GM12878 (cell line): ENCODE data around the gene UNC13B. TPM values are rescaled to one million over a fixed set of nuclear protein-coding genes. Genes with fewer than 3 reads are reported as not detected.

Source experiments
- ATAC-seq: fragments of 200-7000 bp; cut with Tn5 transposase; 3 replicates; pipeline ENCODE4 v1.9.1; 2020; ENCODE audit warnings: mild to moderate bottlenecking, moderate library complexity
- BruUV-seq: library from RNA; stranded (reverse); fragments of 400-500 nt; replicated peaks from 2 replicates; lab custom pipeline; 2021; lab: Mats Ljungman, UMichigan
- CTCF ChIA-PET: fragments of 300-600 bp; sonication (Branson Sonifier 250); formaldehyde crosslinking; extraction: SDS; loops from one replicate; lab custom pipeline; 2021; ENCODE audit warnings: inconsistent platforms; lab: Yijun Ruan, JAX
- POLR2A ChIA-PET: fragments of 350-600 bp; formaldehyde crosslinking; extraction: SDS; loops from one replicate; lab custom pipeline; 2021; ENCODE audit warnings: inconsistent platforms; lab: Charles Lee
- RAD21 ChIA-PET: fragments of 300-600 bp; sonication (Branson Sonifier 250); formaldehyde crosslinking; loops from one replicate; lab custom pipeline; 2023; ENCODE audit warnings: antibody characterized with exemption; ENCODE audit not compliant: unreplicated experiment; lab: Charles Lee
- SMC1A ChIA-PET: fragments of 300-600 bp; sonication (Branson Sonifier 250); formaldehyde crosslinking; loops from one replicate; lab custom pipeline; 2023; ENCODE audit not compliant: unreplicated experiment, uncharacterized antibody; lab: Charles Lee
- DNase-seq: peaks from one replicate; pipeline ENCODE4 v3.0.0-alpha.2; 2011; ENCODE audit warnings: low read depth, low spot score
- FAIRE-seq: peaks from 3 replicates; lab custom pipeline; 2011; peaks lifted over from hg19 to GRCh38; lab: Jason Lieb, UNC
- H2AFZ ChIP-seq: 2 replicates; pipeline ENCODE4 v1.6.0; 2011; ENCODE audit warnings: low read depth, low read length, control low read depth; ENCODE audit not compliant: control insufficient read depth
- H3K27ac ChIP-seq: 2 replicates; pipeline ENCODE4 v1.5.1; 2011; ENCODE audit warnings: control low read depth; ENCODE audit not compliant: control insufficient read depth, insufficient read depth
- H3K27me3 ChIP-seq, 2 experiments: replicated peaks in 1 of 2; 2 replicates each; pipeline versions ENCODE4 v1.6.0 to v1.6.1; 2011; ENCODE audit warnings: low read length in 1 of 2; ENCODE audit not compliant: control insufficient read depth in 2 of 2, insufficient read depth in 2 of 2
- H3K36me3 ChIP-seq, 2 experiments: 2 replicates each; pipeline ENCODE4 v1.5.1; 2011; ENCODE audit warnings: low read length in 1 of 2; ENCODE audit not compliant: control insufficient read depth in 2 of 2, insufficient read depth in 2 of 2
- H3K4me1 ChIP-seq: 2 replicates; pipeline ENCODE4 v1.6.1; 2011; ENCODE audit warnings: mild to moderate bottlenecking, low read length, moderate library complexity, mixed read lengths; ENCODE audit not compliant: control insufficient read depth, insufficient read depth
- H3K4me2 ChIP-seq: 2 replicates; pipeline ENCODE4 v1.6.0; 2011; ENCODE audit warnings: control low read depth; ENCODE audit not compliant: control insufficient read depth, insufficient read depth
- H3K4me3 ChIP-seq: fragments of 200-600 bp; sonication (generic); 2 replicates; pipeline ENCODE4 v1.5.1; 2016
- H3K79me2 ChIP-seq: 2 replicates; pipeline ENCODE4 v1.6.0; 2011; ENCODE audit warnings: low read length; ENCODE audit not compliant: control insufficient read depth, insufficient read depth
- H3K9ac ChIP-seq: 2 replicates; pipeline ENCODE4 v1.8.0; 2011; ENCODE audit warnings: low read length, control low read depth, mixed read lengths; ENCODE audit not compliant: control insufficient read depth, insufficient read depth
- H3K9me3 ChIP-seq: replicated peaks from 3 replicates; pipeline ENCODE4 v1.5.1; 2011; ENCODE audit warnings: mild to moderate bottlenecking, low read length; ENCODE audit not compliant: control insufficient read depth, insufficient read depth
- H4K20me1 ChIP-seq: 2 replicates; pipeline ENCODE4 v1.6.0; 2011; ENCODE audit not compliant: control insufficient read depth, insufficient read depth
- BHLHE40 ChIP-seq, 2 experiments: fragments of 450-650 bp in 1 of 2; IDR thresholded peaks; 2 replicates each; pipeline ENCODE4 v1.6.1; 2011 to 2017; ENCODE audit warnings: low read depth in 2 of 2, borderline replicate concordance in 1 of 2, improper control_type of control experiment in 1 of 2, low read length in 1 of 2, mild to moderate bottlenecking in 1 of 2
- CHD1 ChIP-seq: IDR thresholded peaks from 2 replicates; pipeline ENCODE4 v1.6.1; 2012; ENCODE audit warnings: low read depth, low read length, improper control_type of control experiment
- ESRRA ChIP-seq: IDR thresholded peaks from 2 replicates; pipeline ENCODE4 v1.6.1; 2012; ENCODE audit warnings: mild to moderate bottlenecking, low read length, improper control_type of control experiment
- FOS ChIP-seq: IDR thresholded peaks from 3 replicates; pipeline ENCODE4 v1.6.1; 2011; ENCODE audit warnings: borderline replicate concordance; ENCODE audit not compliant: insufficient read length; ENCODE audit errors: extremely low read depth
- GATAD2B ChIP-seq: fragments of 450-650 bp; conservative IDR thresholded peaks from 2 replicates; pipeline ENCODE4 v1.6.1; 2017; ENCODE audit warnings: low read depth, mild to moderate bottlenecking, moderate library complexity
- IKZF1 ChIP-seq: fragments of 450-650 bp; conservative IDR thresholded peaks from 2 replicates; pipeline ENCODE4 v1.6.1; 2017; ENCODE audit warnings: antibody characterized with exemption, mild to moderate bottlenecking
- KDM1A ChIP-seq: fragments of 200-600 bp; sonication (generic); IDR thresholded peaks from 2 replicates; pipeline ENCODE4 v1.6.1; 2016; ENCODE audit warnings: borderline replicate concordance
- MTA2 ChIP-seq: fragments of 450-650 bp; IDR thresholded peaks from 2 replicates; pipeline ENCODE4 v1.6.1; 2016; ENCODE audit warnings: low read depth, mild to moderate bottlenecking, moderate library complexity
- PAX5 ChIP-seq: IDR thresholded peaks from 2 replicates; pipeline ENCODE4 v1.6.1; 2011; ENCODE audit warnings: low read depth, low read length, borderline replicate concordance
- RB1 ChIP-seq: fragments of 450-650 bp; formaldehyde crosslinking; IDR thresholded peaks from 2 replicates; pipeline ENCODE4 v1.6.1; 2017; ENCODE audit warnings: mild to moderate bottlenecking, borderline replicate concordance
- RBBP5 ChIP-seq: fragments of 200-600 bp; sonication (generic); conservative IDR thresholded peaks from 2 replicates; pipeline ENCODE4 v1.6.1; 2016
- SMAD5 ChIP-seq: IDR thresholded peaks from 2 replicates; pipeline ENCODE4 v1.6.1; 2016; ENCODE audit warnings: antibody characterized with exemption, low read depth
- TBL1XR1 ChIP-seq: IDR thresholded peaks from 2 replicates; pipeline ENCODE4 v1.6.1; 2012; ENCODE audit warnings: low read depth, low read length, improper control_type of control experiment
- WRNIP1 ChIP-seq: IDR thresholded peaks from 2 replicates; pipeline ENCODE4 v1.6.1; 2011; ENCODE audit warnings: low read depth, low read length, improper control_type of control experiment, borderline replicate concordance
- ZBED1 ChIP-seq: IDR thresholded peaks from 2 replicates; pipeline ENCODE4 v1.6.1; 2016; ENCODE audit warnings: borderline replicate concordance
- WGBS: methylation state at CpG from one replicate; pipeline ENCODE4 v1.1.6; 2016; ENCODE audit warnings: low lambda C conversion rate; ENCODE audit not compliant: insufficient replicate concordance, insufficient coverage; ENCODE audit errors: missing lambda C conversion rate; 5-methylcytosine and 5-hydroxymethylcytosine counted together
- in situ Hi-C: fragments of 300-500 bp; cut with MboI; formaldehyde crosslinking; loops from 9 replicates; pipeline ENCODE4 v1.14.3; 2018; ENCODE audit warnings: mixed read lengths
- intact Hi-C: fragments of 100-400 bp; cut with micrococcal nuclease; formaldehyde crosslinking; loops from one replicate; pipeline ENCODE4 v1.14.2; 2022; ENCODE audit not compliant: unreplicated experiment
- polyA plus RNA-seq, 11 experiments: library from polyadenylated mRNA; depleted of rRNA in 4 of 11; unstranded in 6 of 11; stranded (reverse) in 5 of 11; fragments of >200 nt; fragmentation: Nextera tagmentation in 4 of 11; fragmentation: Illumina TruSeq in 1 of 11; extraction: Ambion mirVana in 4 of 11; extraction: Trizol in 1 of 11; gene quantifications; 1 replicate in 1 of 11; 2 replicates in 10 of 11; pipeline versions ENCODE4 v1.2.1 to v1.2.3, GENCODE V29; 2011 to 2016; ENCODE audit warnings: inconsistent platforms in 2 of 11, missing spikeins in 2 of 11, low read depth in 1 of 11
- total RNA-seq, 4 experiments: library from RNA; depleted of rRNA in 3 of 4; stranded (reverse); fragments of >200 nt in 3 of 4; fragmentation: Illumina TruSeq in 1 of 4; extraction: Trizol in 1 of 4; gene quantifications; 2 replicates each; pipeline versions ENCODE4 v1.2.1 to v1.2.3, GENCODE V29; 2013 to 2021
- TF ChIP-seq, protein P1 (sequence below): fragments of 450-650 bp; IDR thresholded peaks from 2 replicates; pipeline ENCODE4 v1.6.1; 2014; ENCODE audit warnings: mild to moderate bottlenecking
- TF ChIP-seq, protein P2 (sequence below): fragments of 450-650 bp; formaldehyde crosslinking; IDR thresholded peaks from 2 replicates; pipeline ENCODE4 v1.5.0; 2022; ENCODE audit warnings: mild to moderate bottlenecking, missing genetic modification characterization

Gene UNC13B
- total and polyA plus RNA-seq, 10 of the 15 experiments (the other 5 are each of a cell fraction or from before 2014, with no cell fraction given), result under 0.01 to 0.42 (median 0.06) TPM; not detected in 4

DNA sequence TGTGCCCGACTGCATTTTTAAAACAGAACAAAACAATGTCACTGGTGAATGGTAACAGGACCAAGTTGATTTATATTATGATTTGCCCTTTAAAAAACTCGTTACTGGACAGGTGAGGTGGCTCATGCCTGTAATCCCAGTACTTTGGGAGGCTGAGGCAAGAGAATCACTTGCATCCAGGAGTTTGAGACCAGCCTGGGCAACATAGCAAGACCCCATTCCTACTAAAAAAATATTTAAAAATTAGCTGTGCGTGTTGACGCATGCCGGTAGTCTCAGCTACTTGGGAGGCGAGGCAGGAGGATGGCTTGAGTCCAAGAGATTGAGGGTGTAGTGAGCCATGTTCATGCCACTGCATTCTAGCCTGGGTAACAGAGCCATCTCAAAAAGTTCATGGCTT, 7.2 kb downstream of the UNC13B start:
- intact Hi-C loops, result no loop called here
- 50% methylated on average over 6 of the region's 6 CpGs for WGBS

More for the DNA sequence above, 7.2 kb downstream of the UNC13B start:
- Histone ChIP-seq H3K4me2 (no peak overlapping the region), H3K79me2 (no peaks in the 10 kb centered on the region), H2AFZ (no peak overlapping the region), H3K4me1 (no peaks in the 10 kb centered on the region), H3K36me3 (no peaks in the 10 kb centered on the region), H4K20me1 (no peaks in the 10 kb centered on the region), H3K9me3 (no peaks in the 10 kb centered on the region), H3K27ac (no peak overlapping the region), H3K4me3 (no peak overlapping the region), H3K27me3 (no peaks in the 10 kb centered on the region), H3K9ac (no peak overlapping the region)
- CTCF ChIA-PET, result no interaction called here
- no TSS peak for BruUV-seq
- no peak for DNase-seq
- TF ChIP-seq ESRRA (no peak), TBL1XR1 (no peak), FOS (no peak), GATAD2B (no peak), SMAD5 (no peak), PAX5 (no peak), ZBED1 (no peak), BHLHE40 (IDR thresholded peaks at IDR 0.05; ENCODE audit: borderline replicate concordance in 1 of 2, low read depth in 2 of 2, low read length in 1 of 2) (no peak), MTA2 (no peak), CHD1 (no peak), RBBP5 (no peak), KDM1A (no peak), RB1 (no peak), WRNIP1 (no peak), IKZF1 (no peak)
- TF ChIP-seq, protein P1, sequence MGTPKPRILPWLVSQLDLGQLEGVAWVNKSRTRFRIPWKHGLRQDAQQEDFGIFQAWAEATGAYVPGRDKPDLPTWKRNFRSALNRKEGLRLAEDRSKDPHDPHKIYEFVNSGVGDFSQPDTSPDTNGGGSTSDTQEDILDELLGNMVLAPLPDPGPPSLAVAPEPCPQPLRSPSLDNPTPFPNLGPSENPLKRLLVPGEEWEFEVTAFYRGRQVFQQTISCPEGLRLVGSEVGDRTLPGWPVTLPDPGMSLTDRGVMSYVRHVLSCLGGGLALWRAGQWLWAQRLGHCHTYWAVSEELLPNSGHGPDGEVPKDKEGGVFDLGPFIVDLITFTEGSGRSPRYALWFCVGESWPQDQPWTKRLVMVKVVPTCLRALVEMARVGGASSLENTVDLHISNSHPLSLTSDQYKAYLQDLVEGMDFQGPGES, result no peak
- TF ChIP-seq, protein P2, sequence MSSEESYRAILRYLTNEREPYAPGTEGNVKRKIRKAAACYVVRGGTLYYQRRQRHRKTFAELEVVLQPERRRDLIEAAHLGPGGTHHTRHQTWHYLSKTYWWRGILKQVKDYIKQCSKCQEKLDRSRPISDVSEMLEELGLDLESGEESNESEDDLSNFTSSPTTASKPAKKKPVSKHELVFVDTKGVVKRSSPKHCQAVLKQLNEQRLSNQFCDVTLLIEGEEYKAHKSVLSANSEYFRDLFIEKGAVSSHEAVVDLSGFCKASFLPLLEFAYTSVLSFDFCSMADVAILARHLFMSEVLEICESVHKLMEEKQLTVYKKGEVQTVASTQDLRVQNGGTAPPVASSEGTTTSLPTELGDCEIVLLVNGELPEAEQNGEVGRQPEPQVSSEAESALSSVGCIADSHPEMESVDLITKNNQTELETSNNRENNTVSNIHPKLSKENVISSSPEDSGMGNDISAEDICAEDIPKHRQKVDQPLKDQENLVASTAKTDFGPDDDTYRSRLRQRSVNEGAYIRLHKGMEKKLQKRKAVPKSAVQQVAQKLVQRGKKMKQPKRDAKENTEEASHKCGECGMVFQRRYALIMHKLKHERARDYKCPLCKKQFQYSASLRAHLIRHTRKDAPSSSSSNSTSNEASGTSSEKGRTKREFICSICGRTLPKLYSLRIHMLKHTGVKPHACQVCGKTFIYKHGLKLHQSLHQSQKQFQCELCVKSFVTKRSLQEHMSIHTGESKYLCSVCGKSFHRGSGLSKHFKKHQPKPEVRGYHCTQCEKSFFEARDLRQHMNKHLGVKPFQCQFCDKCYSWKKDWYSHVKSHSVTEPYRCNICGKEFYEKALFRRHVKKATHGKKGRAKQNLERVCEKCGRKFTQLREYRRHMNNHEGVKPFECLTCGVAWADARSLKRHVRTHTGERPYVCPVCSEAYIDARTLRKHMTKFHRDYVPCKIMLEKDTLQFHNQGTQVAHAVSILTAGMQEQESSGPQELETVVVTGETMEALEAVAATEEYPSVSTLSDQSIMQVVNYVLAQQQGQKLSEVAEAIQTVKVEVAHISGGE (CRISPR knock-in tag), result no peak
- POLR2A ChIA-PET, result no interaction called here
- in situ Hi-C loops, result no loop called here
- no peak for FAIRE-seq
- RAD21 ChIA-PET, result no interaction called here
- SMC1A ChIA-PET, result no interaction called here
- no peak for ATAC-seq
